Upper lobe of left lung (tissue), 4 donors: ENCODE results near the gene EPHB2.

Experiments
- POLR2A ChIP-seq, 4 donors: fragments of 450-650 bp; IDR thresholded peaks; one replicate each; pipeline ENCODE4 v1.5.1; 2016 to 2017; ENCODE audit warnings: antibody characterized with exemption in 4 of 4, mild to moderate bottlenecking in 2 of 4
- TF ChIP-seq, protein P1 (sequence below), 6 experiments: fragments of 450-650 bp in 4 of 6; fragments of 200-600 bp in 2 of 6; sonication (generic) in 2 of 6; IDR thresholded peaks; one replicate each; pipeline ENCODE4 v1.5.1; 2016 to 2019; ENCODE audit warnings: antibody characterized with exemption in 6 of 6

DNA sequence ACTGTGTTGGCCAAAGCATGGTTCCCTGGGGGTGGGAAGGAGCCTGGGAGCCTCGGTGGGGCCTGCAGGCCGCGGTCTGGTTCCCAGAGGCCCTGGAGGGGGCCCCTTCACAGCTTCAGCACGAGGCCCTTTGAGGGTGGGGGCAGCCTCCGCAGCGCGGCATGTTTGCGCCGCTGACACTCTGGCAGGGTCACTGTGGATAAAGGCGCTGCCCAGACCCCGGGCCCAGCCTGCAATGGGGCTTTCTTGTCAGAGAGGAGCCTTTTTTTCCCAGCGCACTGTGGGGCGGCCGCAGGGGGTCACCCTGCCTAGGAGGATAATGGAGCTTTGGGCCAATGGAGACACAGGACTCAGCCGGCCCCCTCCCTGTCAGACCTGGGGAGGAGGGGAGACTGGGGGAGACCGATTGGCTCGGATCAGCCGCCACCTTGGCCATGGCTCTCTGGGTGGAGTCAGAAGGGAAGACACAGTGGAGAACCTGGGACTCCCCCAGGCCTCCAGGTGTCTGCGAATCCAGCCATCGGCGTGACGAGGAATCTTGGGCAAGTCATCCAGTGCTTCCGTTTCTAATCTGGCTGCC lies 26.0 kb downstream of the EPHB2 start:
- no peak for TF ChIP-seq POLR2A (IDR thresholded peaks at IDR 0.05)
- TF ChIP-seq, protein P1, sequence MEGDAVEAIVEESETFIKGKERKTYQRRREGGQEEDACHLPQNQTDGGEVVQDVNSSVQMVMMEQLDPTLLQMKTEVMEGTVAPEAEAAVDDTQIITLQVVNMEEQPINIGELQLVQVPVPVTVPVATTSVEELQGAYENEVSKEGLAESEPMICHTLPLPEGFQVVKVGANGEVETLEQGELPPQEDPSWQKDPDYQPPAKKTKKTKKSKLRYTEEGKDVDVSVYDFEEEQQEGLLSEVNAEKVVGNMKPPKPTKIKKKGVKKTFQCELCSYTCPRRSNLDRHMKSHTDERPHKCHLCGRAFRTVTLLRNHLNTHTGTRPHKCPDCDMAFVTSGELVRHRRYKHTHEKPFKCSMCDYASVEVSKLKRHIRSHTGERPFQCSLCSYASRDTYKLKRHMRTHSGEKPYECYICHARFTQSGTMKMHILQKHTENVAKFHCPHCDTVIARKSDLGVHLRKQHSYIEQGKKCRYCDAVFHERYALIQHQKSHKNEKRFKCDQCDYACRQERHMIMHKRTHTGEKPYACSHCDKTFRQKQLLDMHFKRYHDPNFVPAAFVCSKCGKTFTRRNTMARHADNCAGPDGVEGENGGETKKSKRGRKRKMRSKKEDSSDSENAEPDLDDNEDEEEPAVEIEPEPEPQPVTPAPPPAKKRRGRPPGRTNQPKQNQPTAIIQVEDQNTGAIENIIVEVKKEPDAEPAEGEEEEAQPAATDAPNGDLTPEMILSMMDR (IDR thresholded peaks at IDR 0.05), result no peak
